GM18511 (cell line): ENCODE data around the gene ARMC9.
A peak's percentile ranks its signal among the peaks of the same experiment; 100 is the strongest.
"Not testable (repeated sequence)": the region's sequence is repeated elsewhere in the genome, so short reads cannot be mapped to it uniquely, and the experiment has no call there.

Experiments used
- ATAC-seq: cut with Tn5 transposase; IDR thresholded peaks from one replicate; pipeline ENCODE4 v1.9.1; 2021; ENCODE audit warnings: mild to moderate bottlenecking, moderate library complexity; ENCODE audit not compliant: unreplicated experiment

ARMC9 gene

GRCh38 chr2:231277962-231278361 is 79.5 kb downstream of the ARMC9 start:
- ATAC-seq = no peak

- no peak for ATAC-seq
These were observed 80.4 kb downstream of the ARMC9 start for GRCh38 chr2:231278868-231279267.

- no peak for ATAC-seq
These were observed 82.4 kb downstream of the ARMC9 start for GRCh38 chr2:231280846-231281245.

GRCh38 chr2:231284296-231284695 is 85.9 kb downstream of the ARMC9 start:
- no peak for ATAC-seq

GRCh38 chr2:231286964-231287363 is 88.5 kb downstream of the ARMC9 start:
- no peak for ATAC-seq

- no peak for ATAC-seq
These were observed 89.3 kb downstream of the ARMC9 start for GRCh38 chr2:231287696-231288095.

- no peak for ATAC-seq
These were observed 90.2 kb downstream of the ARMC9 start for GRCh38 chr2:231288590-231288989.

- ATAC-seq = no peak
These were observed 92.0 kb downstream of the ARMC9 start for GRCh38 chr2:231290321-231291015.

- ATAC-seq = no peak
These were observed 94.2 kb downstream of the ARMC9 start for GRCh38 chr2:231292472-231293134.

- no peak for ATAC-seq
These were observed 94.7 kb downstream of the ARMC9 start for GRCh38 chr2:231293163-231293562.

- ATAC-seq = no peak
These were observed 95.7 kb downstream of the ARMC9 start for GRCh38 chr2:231294116-231294515.

GRCh38 chr2:231294571-231295362 is 96.3 kb downstream of the ARMC9 start:
- no peak for ATAC-seq

- ATAC-seq = no peak
These were observed 96.9 kb downstream of the ARMC9 start for GRCh38 chr2:231295363-231295655.

GRCh38 chr2:231296401-231296974 is 98.1 kb downstream of the ARMC9 start:
- ATAC-seq = no peak

- no peak for ATAC-seq
These were observed 98.9 kb downstream of the ARMC9 start for GRCh38 chr2:231297108-231297908.

GRCh38 chr2:231298091-231298490 is 99.7 kb downstream of the ARMC9 start:
- ATAC-seq = no peak

GRCh38 chr2:231299267-231299666 is 100.8 kb downstream of the ARMC9 start:
- peak; percentile 34 for ATAC-seq

GRCh38 chr2:231300020-231300721 is 101.7 kb downstream of the ARMC9 start:
- ATAC-seq = peak; percentile 47

- ATAC-seq = peak; percentile 42
These were observed 102.3 kb downstream of the ARMC9 start for GRCh38 chr2:231300722-231301076.

GRCh38 chr2:231304259-231304658 is 105.8 kb downstream of the ARMC9 start:
- ATAC-seq = not testable (repeated sequence)
